HepG2 (cell line): Measurements from ENCODE around the gene CELF5. TPM values are rescaled to one million over a fixed set of nuclear protein-coding genes. Genes with fewer than 3 reads are reported as not detected.

ENCODE experiments used
- ASH2L ChIP-seq: fragments of 300-600, 200-600 bp; sonication (generic); IDR thresholded peaks from 2 replicates; pipeline ENCODE4 v1.7.0; 2017; ENCODE audit warnings: low read depth, mild to moderate bottlenecking, moderate library complexity, mixed read lengths, low read length; ENCODE audit not compliant: insufficient read length
- E2F1 ChIP-seq: sonication (generic); formaldehyde crosslinking; IDR thresholded peaks from 2 replicates; pipeline ENCODE4 v1.5.0; 2020; ENCODE audit warnings: missing genetic modification reagents
- FIP1L1 ChIP-seq: fragments of 200-400 bp; formaldehyde crosslinking; IDR thresholded peaks from 2 replicates; pipeline ENCODE4 v1.6.1; 2018; ENCODE audit warnings: low read depth, mild to moderate bottlenecking, low read length, moderate library complexity, borderline replicate concordance; ENCODE audit not compliant: insufficient read depth
- FOXA1 ChIP-seq, 2 experiments: fragments of 450-650 bp in 1 of 2; sonication (generic) in 1 of 2; formaldehyde crosslinking in 1 of 2; IDR thresholded peaks; 2 replicates each; pipeline versions ENCODE4 v1.4.0 to v1.6.1; 2016 to 2020; ENCODE audit warnings: missing genetic modification reagents in 1 of 2
- HDAC1 ChIP-seq: sonication (generic); formaldehyde crosslinking; IDR thresholded peaks from 2 replicates; pipeline ENCODE4 v1.5.1; 2020; ENCODE audit warnings: mild to moderate bottlenecking, missing genetic modification reagents
- ISL2 ChIP-seq: sonication (generic); formaldehyde crosslinking; IDR thresholded peaks from 2 replicates; pipeline ENCODE4 v1.5.0; 2020; ENCODE audit warnings: missing genetic modification reagents
- PRDM15 ChIP-seq: sonication (generic); formaldehyde crosslinking; IDR thresholded peaks from 2 replicates; pipeline ENCODE4 v1.4.0; 2020; ENCODE audit warnings: missing genetic modification reagents
- RFXANK ChIP-seq: IDR thresholded peaks from 2 replicates; pipeline ENCODE4 v1.6.1; 2016
- SAP130 ChIP-seq: IDR thresholded peaks from 2 replicates; pipeline ENCODE4 v1.6.1; 2016; ENCODE audit warnings: low read depth
- SPEN ChIP-seq: sonication (generic); formaldehyde crosslinking; IDR thresholded peaks from 2 replicates; pipeline ENCODE4 v1.5.1; 2020; ENCODE audit warnings: low read depth, mild to moderate bottlenecking, missing genetic modification reagents
- TAF1 ChIP-seq: sonication (generic); formaldehyde crosslinking; IDR thresholded peaks from 2 replicates; pipeline ENCODE4 v1.4.0; 2020; ENCODE audit warnings: missing genetic modification reagents
- THAP9 ChIP-seq: sonication (generic); formaldehyde crosslinking; IDR thresholded peaks from 2 replicates; pipeline ENCODE4; 2020; ENCODE audit warnings: missing genetic modification reagents, mild to moderate bottlenecking, borderline replicate concordance
- TMF1 ChIP-seq: sonication (generic); formaldehyde crosslinking; IDR thresholded peaks from 2 replicates; pipeline ENCODE4 v1.8.1; 2022; ENCODE audit warnings: low read depth, missing genetic modification reagents
- ZBTB7B ChIP-seq: sonication (generic); formaldehyde crosslinking; IDR thresholded peaks from 2 replicates; pipeline ENCODE4 v1.4.0; 2020; ENCODE audit warnings: missing genetic modification reagents
- ZNF225 ChIP-seq: sonication (generic); formaldehyde crosslinking; IDR thresholded peaks from 2 replicates; pipeline ENCODE4 v1.4.0; 2020; ENCODE audit warnings: mild to moderate bottlenecking, missing genetic modification reagents
- ZNF274 ChIP-seq: sonication (generic); formaldehyde crosslinking; IDR thresholded peaks from 2 replicates; pipeline ENCODE4 v1.5.1; 2020; ENCODE audit warnings: mild to moderate bottlenecking, missing genetic modification reagents
- ZNF30 ChIP-seq: sonication (generic); formaldehyde crosslinking; IDR thresholded peaks from 2 replicates; pipeline ENCODE4 v1.5.0; 2020; ENCODE audit warnings: mild to moderate bottlenecking, missing genetic modification reagents
- ZNF512 ChIP-seq: sonication (generic); formaldehyde crosslinking; IDR thresholded peaks from 2 replicates; pipeline ENCODE4 v1.4.0; 2020; ENCODE audit warnings: mild to moderate bottlenecking, missing genetic modification reagents
- ZNF766 ChIP-seq: sonication (generic); formaldehyde crosslinking; IDR thresholded peaks from 2 replicates; pipeline ENCODE4 v1.5.0; 2020; ENCODE audit warnings: missing genetic modification reagents, borderline replicate concordance
- ZNF788 ChIP-seq: sonication (generic); formaldehyde crosslinking; IDR thresholded peaks from 2 replicates; pipeline ENCODE4 v1.5.0; 2020; ENCODE audit warnings: mild to moderate bottlenecking, missing genetic modification reagents, borderline replicate concordance
- ZNF850 ChIP-seq: sonication (generic); formaldehyde crosslinking; conservative IDR thresholded peaks from 2 replicates; pipeline ENCODE4 v1.9.0; 2021; ENCODE audit warnings: mild to moderate bottlenecking, missing genetic modification reagents
- polyA plus RNA-seq, 8 experiments: library from polyadenylated mRNA; depleted of rRNA in 3 of 8; stranded (reverse) in 7 of 8; unstranded in 1 of 8; fragments of >200 nt; fragmentation: Illumina TruSeq in 4 of 8; extraction: Trizol in 4 of 8; gene quantifications; 2 replicates each; pipeline versions ENCODE4 v1.2.1 to v1.2.3, GENCODE V29; 2011 to 2016; ENCODE audit warnings: low read depth in 4 of 8, missing spikeins in 1 of 8, mixed read lengths in 1 of 8; ENCODE audit not compliant: insufficient read depth in 1 of 8
- total RNA-seq, 5 experiments: library from RNA; depleted of rRNA; stranded (reverse); fragments of >200 nt; fragmentation: Illumina TruSeq; extraction: Trizol; gene quantifications; 2 replicates each; pipeline ENCODE4 v1.2.3, GENCODE V29; 2016; ENCODE audit warnings: low read depth in 1 of 5

CELF5 gene
- total and polyA plus RNA-seq, 2 of the 13 experiments (the other 11 are each of a cell fraction or from before 2014, with no cell fraction given): 0.31 to 0.84 TPM

- TF ChIP-seq FOXA1 (IDR thresholded peaks at IDR 0.05) (no peak), FOXA1 (CRISPR knock-in tag; IDR thresholded peaks at IDR 0.05) (no peak), ZNF225 (CRISPR knock-in tag) (0 out of 2 replicates have a peak, but pooled peaks have one; percentile 26), TMF1 (CRISPR knock-in tag) (no peak), THAP9 (CRISPR knock-in tag) (no peak), HDAC1 (peak; percentile 73; the same call in 1 of the 2 replicates), RFXANK (CRISPR knock-in tag) (no peak), ISL2 (no peak), ZNF512 (CRISPR knock-in tag) (no peak; the same call in 1 of the 2 replicates), SAP130 (peak; percentile 55), PRDM15 (CRISPR knock-in tag) (0 out of 2 replicates have a peak, but pooled peaks have one; percentile 34), E2F1 (CRISPR knock-in tag) (no peak), ZNF274 (CRISPR knock-in tag) (0 out of 2 replicates have a peak, but pooled peaks have one; percentile 22), ZNF766 (CRISPR knock-in tag) (no peak), ZBTB7B (CRISPR knock-in tag) (peak; percentile 74; the same call in 1 of the 2 replicates), FIP1L1 (no peak), ASH2L (peak; percentile 48), ZNF30 (no peak), ZNF850 (CRISPR knock-in tag) (no peak), SPEN (CRISPR knock-in tag) (0 out of 2 replicates have a peak, but pooled peaks have one; percentile 52), ZNF788 (CRISPR knock-in tag) (no peak), TAF1 (CRISPR knock-in tag) (no peak)
These were observed 50.6 kb downstream of the CELF5 start (continued) for GRCh38 chr19:3274942-3275582.
